DMS79 (cell line): ENCODE results near the gene CARS2.
"Not testable (repeated sequence)": the region's sequence is repeated elsewhere in the genome, so short reads cannot be mapped to it uniquely, and the experiment has no call there.

Source experiments
- DNase-seq: peaks from one replicate; lab custom pipeline; 2025; lab: John Stamatoyannopoulos, UW

CARS2 gene

GRCh38 chr13:110682746-110683145 is 23.2 kb downstream of the CARS2 start:
- no peak for DNase-seq

GRCh38 chr13:110681868-110682550 is 23.9 kb downstream of the CARS2 start:
- no peak for DNase-seq

- DNase-seq, result no peak
Measured at GRCh38 chr13:110680852-110681251, 25.1 kb downstream of the CARS2 start.

- no peak for DNase-seq
Measured at GRCh38 chr13:110677731-110678545, 28.0 kb downstream of the CARS2 start.

GRCh38 chr13:110676595-110677587 is 29.0 kb downstream of the CARS2 start:
- no peak for DNase-seq

GRCh38 chr13:110669814-110670213 is 36.1 kb downstream of the CARS2 start:
- DNase-seq, result not testable (repeated sequence)

- no peak for DNase-seq
Measured at GRCh38 chr13:110669036-110669435, 36.9 kb downstream of the CARS2 start.

GRCh38 chr13:110666255-110666533 is 39.7 kb downstream of the CARS2 start:
- no peak for DNase-seq

GRCh38 chr13:110665491-110666254 is 40.2 kb downstream of the CARS2 start:
- DNase-seq, result no peak

GRCh38 chr13:110664673-110665072 is 41.2 kb downstream of the CARS2 start:
- DNase-seq, result no peak

- no peak for DNase-seq
Measured at GRCh38 chr13:110664041-110664440, 41.9 kb downstream of the CARS2 start.

GRCh38 chr13:110663491-110663890 is 42.4 kb downstream of the CARS2 start:
- no peak for DNase-seq

GRCh38 chr13:110662777-110663443 is 43.0 kb downstream of the CARS2 start:
- DNase-seq, result no peak

GRCh38 chr13:110662091-110662490 is 43.8 kb downstream of the CARS2 start:
- no peak for DNase-seq

GRCh38 chr13:110661256-110661655 is 44.7 kb downstream of the CARS2 start:
- no peak for DNase-seq

- not testable (repeated sequence) for DNase-seq
Measured at GRCh38 chr13:110658218-110658911, 47.6 kb downstream of the CARS2 start.

GRCh38 chr13:110657196-110657595 is 48.7 kb downstream of the CARS2 start:
- DNase-seq, result no peak

- DNase-seq, result no peak
Measured at GRCh38 chr13:110653851-110654250, 52.1 kb downstream of the CARS2 start.

GRCh38 chr13:110653271-110653670 is 52.6 kb downstream of the CARS2 start:
- DNase-seq, result no peak

- no peak for DNase-seq
Measured at GRCh38 chr13:110652764-110653163, 53.2 kb downstream of the CARS2 start.
